H9 (cell line): ENCODE results near the gene MTG1. TPM values are rescaled to one million over a fixed set of nuclear protein-coding genes. Genes with fewer than 3 reads are reported as not detected.

Experiments used
- DNase-seq: peaks from one replicate; pipeline ENCODE4 v3.0.0-alpha.2; 2017
- H2AFZ ChIP-seq: one replicate; pipeline ENCODE4 v1.6.1; 2013; ENCODE audit warnings: mild to moderate bottlenecking, low read length, control low read depth, moderate library complexity
- H2AK5ac ChIP-seq: 2 replicates; pipeline ENCODE4 v1.6.1; 2013; ENCODE audit warnings: low read length, control low read depth, mixed read lengths; ENCODE audit not compliant: insufficient read length
- H2BK120ac ChIP-seq: one replicate; pipeline ENCODE4 v1.6.1; 2013; ENCODE audit warnings: low read depth, mild to moderate bottlenecking, low read length, control low read depth, inconsistent platforms; ENCODE audit not compliant: poor library complexity, severe bottlenecking
- H2BK12ac ChIP-seq: 2 replicates; pipeline ENCODE4 v1.6.1; 2013; ENCODE audit warnings: low read length, control low read depth, mixed read lengths, low read depth; ENCODE audit not compliant: insufficient read length
- H2BK15ac ChIP-seq: 2 replicates; pipeline ENCODE4 v1.6.1; 2013; ENCODE audit warnings: low read depth, low read length, control low read depth
- H2BK20ac ChIP-seq: one replicate; pipeline ENCODE4 v1.6.1; 2013; ENCODE audit warnings: low read depth, mild to moderate bottlenecking, low read length, control low read depth, inconsistent platforms; ENCODE audit not compliant: poor library complexity, severe bottlenecking
- H2BK5ac ChIP-seq: 2 replicates; pipeline ENCODE4 v1.6.1; 2013; ENCODE audit warnings: low read length, control low read depth, mixed read lengths; ENCODE audit not compliant: insufficient read length
- H3K14ac ChIP-seq: 2 replicates; pipeline ENCODE4 v1.6.1; 2013; ENCODE audit warnings: low read length, control low read depth; ENCODE audit not compliant: insufficient read depth
- H3K18ac ChIP-seq: 2 replicates; pipeline ENCODE4 v1.6.1; 2013; ENCODE audit warnings: low read depth, mild to moderate bottlenecking, mixed read lengths, low read length, control low read depth; ENCODE audit not compliant: insufficient read length
- H3K23ac ChIP-seq: 2 replicates; pipeline ENCODE4 v1.6.1; 2013; ENCODE audit warnings: low read length, control low read depth, mixed read lengths, low read depth; ENCODE audit not compliant: insufficient read length
- H3K23me2 ChIP-seq: 2 replicates; pipeline ENCODE4 v1.6.1; 2013; ENCODE audit warnings: low read depth, mild to moderate bottlenecking, mixed read lengths, low read length, control low read depth; ENCODE audit not compliant: insufficient read length, poor library complexity, severe bottlenecking
- H3K27ac ChIP-seq: 2 replicates; pipeline ENCODE4 v1.5.1; 2013; ENCODE audit warnings: low read length, control low read depth, mixed read lengths, low read depth; ENCODE audit not compliant: insufficient read length
- H3K27me3 ChIP-seq: 2 replicates; pipeline ENCODE4 v1.6.1; 2013; ENCODE audit warnings: low read length, control low read depth, inconsistent platforms; ENCODE audit not compliant: insufficient read depth
- H3K4ac ChIP-seq: 2 replicates; pipeline ENCODE4 v1.6.1; 2013; ENCODE audit warnings: low read depth, mild to moderate bottlenecking, control low read depth, inconsistent platforms, low read length, moderate library complexity
- H3K4me1 ChIP-seq: 2 replicates; pipeline ENCODE4 v1.6.1; 2013; ENCODE audit warnings: low read length, control low read depth, inconsistent platforms; ENCODE audit not compliant: insufficient read depth
- H3K4me2 ChIP-seq: 2 replicates; pipeline ENCODE4 v1.6.1; 2013; ENCODE audit warnings: low read length, control low read depth, mixed read lengths; ENCODE audit not compliant: insufficient read length, insufficient read depth
- H3K56ac ChIP-seq: 2 replicates; pipeline ENCODE4 v1.6.1; 2013; ENCODE audit warnings: low read depth, mild to moderate bottlenecking, mixed read lengths, low read length, control low read depth; ENCODE audit not compliant: insufficient read length
- H3K79me1 ChIP-seq: 2 replicates; pipeline ENCODE4 v1.6.1; 2013; ENCODE audit warnings: low read depth, mild to moderate bottlenecking, moderate library complexity, low read length, control low read depth, inconsistent platforms; ENCODE audit not compliant: insufficient read depth, poor library complexity, severe bottlenecking
- H3K79me2 ChIP-seq: 2 replicates; pipeline ENCODE4 v1.6.1; 2013; ENCODE audit warnings: low read length, control low read depth, inconsistent platforms; ENCODE audit not compliant: insufficient read depth
- H3K9ac ChIP-seq: 2 replicates; pipeline ENCODE4 v1.6.1; 2013; ENCODE audit warnings: low read length, control low read depth, mixed read lengths; ENCODE audit not compliant: insufficient read length; ENCODE audit errors: extremely low read depth
- H3K9me3 ChIP-seq: one replicate; pipeline ENCODE4 v1.6.1; 2013; ENCODE audit warnings: low read depth, low read length, inconsistent platforms; ENCODE audit not compliant: control insufficient read depth
- H3T11ph ChIP-seq: one replicate; pipeline ENCODE4 v1.6.1; 2013; ENCODE audit warnings: mild to moderate bottlenecking, low read length, control low read depth, inconsistent platforms
- H4K20me1 ChIP-seq: one replicate; pipeline ENCODE4 v1.6.1; 2013; ENCODE audit not compliant: control insufficient read depth, insufficient read length, insufficient read depth
- H4K5ac ChIP-seq: 2 replicates; pipeline ENCODE4 v1.6.1; 2013; ENCODE audit warnings: low read depth, mild to moderate bottlenecking, mixed read lengths, low read length, control low read depth; ENCODE audit not compliant: insufficient read length
- H4K8ac ChIP-seq: replicated peaks from 2 replicates; pipeline ENCODE4 v1.6.1; 2013; ENCODE audit warnings: low read length, control low read depth, mixed read lengths, low read depth; ENCODE audit not compliant: insufficient read length
- H4K91ac ChIP-seq: 2 replicates; pipeline ENCODE4 v1.6.1; 2013; ENCODE audit warnings: low read depth, mild to moderate bottlenecking, moderate library complexity, mixed read lengths, low read length, control low read depth; ENCODE audit not compliant: insufficient read length
- H3K27ac Mint-ChIP-seq, 3 experiments: 2 replicates in 2 of 3; 3 replicates in 1 of 3; pipeline ENCODE4 v1.8.0; 2020 to 2021; ENCODE audit warnings: mixed read lengths in 3 of 3, mild to moderate bottlenecking in 1 of 3, moderate library complexity in 1 of 3
- H3K27me3 Mint-ChIP-seq: 2 replicates; pipeline ENCODE4 v1.8.0; 2021; ENCODE audit warnings: low read depth, mild to moderate bottlenecking, moderate library complexity, mixed read lengths
- H3K36me3 Mint-ChIP-seq, 3 experiments: 2 replicates in 2 of 3; 3 replicates in 1 of 3; pipeline ENCODE4 v1.8.0; 2020 to 2021; ENCODE audit warnings: low read depth in 3 of 3, mixed read lengths in 3 of 3; ENCODE audit not compliant: insufficient read depth in 1 of 3
- H3K4me1 Mint-ChIP-seq, 2 experiments: 2 replicates each; pipeline ENCODE4 v1.8.0; 2020; ENCODE audit warnings: mixed read lengths in 2 of 2
- H3K4me3 Mint-ChIP-seq, 2 experiments: 2 replicates in 1 of 2; 3 replicates in 1 of 2; pipeline ENCODE4 v1.8.0; 2020 to 2021; ENCODE audit warnings: mild to moderate bottlenecking in 2 of 2, mixed read lengths in 2 of 2, moderate library complexity in 1 of 2
- H3K9me3 Mint-ChIP-seq, 2 experiments: 2 replicates in 1 of 2; 3 replicates in 1 of 2; pipeline ENCODE4 v1.8.0; 2020; ENCODE audit warnings: mild to moderate bottlenecking in 2 of 2, mixed read lengths in 2 of 2, moderate library complexity in 1 of 2
- WGBS: extraction: QIAGEN DNeasy Blood & Tissue Kit; methylation state at CpG from one replicate; pipeline ENCODE4 v1.1.7; 2013; ENCODE audit warnings: missing lambda C conversion rate, low lambda C conversion rate, mixed read lengths; ENCODE audit not compliant: insufficient read length; ENCODE audit errors: extremely low coverage; 5-methylcytosine and 5-hydroxymethylcytosine counted together
- total RNA-seq: library from RNA; stranded (reverse); gene quantifications from 2 replicates; pipeline ENCODE4 v1.2.1, GENCODE V29; 2021
- TF ChIP-seq, protein P1 (sequence below): fragments of 200-600 bp; sonication (generic); conservative IDR thresholded peaks from 3 replicates; pipeline ENCODE4 v1.8.0; 2021; ENCODE audit warnings: antibody characterized with exemption, mild to moderate bottlenecking

MTG1 gene
- total RNA-seq, 1 experiment from 2014 or later, result 65.3 TPM

GRCh38 chr10:133457100-133457841, 63.3 kb downstream of the MTG1 start:
- Histone ChIP-seq H3K14ac (no peak overlapping the region), H4K5ac (no peak overlapping the region), H2BK5ac (no peak overlapping the region), H3K4ac (no peak overlapping the region), H2BK120ac (no peak overlapping the region), H3K79me1 (no peaks in the 10 kb centered on the region), H2AFZ (no peak overlapping the region), H3K23ac (no peak overlapping the region), H4K91ac (no peak overlapping the region), H4K20me1 (no peaks in the 10 kb centered on the region), H3K79me2 (no peaks in the 10 kb centered on the region), H2BK15ac (no peak overlapping the region), H2BK12ac (no peak overlapping the region), H3K9me3 (peaks cover 74% of the 10 kb centered on the region), H3K27ac (no peak overlapping the region), H3K27me3 (no peaks in the 10 kb centered on the region), H4K8ac (no peak overlapping the region), H3T11ph (no peak overlapping the region), H3K4me1 (no peaks in the 10 kb centered on the region), H3K23me2 (no peaks in the 10 kb centered on the region), H3K18ac (no peak overlapping the region), H2AK5ac (no peak overlapping the region), H3K56ac (no peak overlapping the region), H3K9ac (no peak overlapping the region), H3K4me2 (no peak overlapping the region), H2BK20ac (no peak overlapping the region)
- DNase-seq, result no peak
- Mint-ChIP-seq H3K36me3 (peaks cover 5 to 25% (median 8%) of the 10 kb centered on the region in 3 experiments; a peak in 5 of 7 replicates), H3K27me3 (peaks cover 6% of the 10 kb centered on the region), H3K4me3 (no peak overlapping the region), H3K4me1 (no peaks in the 10 kb centered on the region), H3K27ac (no peak overlapping the region), H3K9me3 (peaks cover 82 to 91% of the 10 kb centered on the region in 2 experiments)
- TF ChIP-seq, protein P1, sequence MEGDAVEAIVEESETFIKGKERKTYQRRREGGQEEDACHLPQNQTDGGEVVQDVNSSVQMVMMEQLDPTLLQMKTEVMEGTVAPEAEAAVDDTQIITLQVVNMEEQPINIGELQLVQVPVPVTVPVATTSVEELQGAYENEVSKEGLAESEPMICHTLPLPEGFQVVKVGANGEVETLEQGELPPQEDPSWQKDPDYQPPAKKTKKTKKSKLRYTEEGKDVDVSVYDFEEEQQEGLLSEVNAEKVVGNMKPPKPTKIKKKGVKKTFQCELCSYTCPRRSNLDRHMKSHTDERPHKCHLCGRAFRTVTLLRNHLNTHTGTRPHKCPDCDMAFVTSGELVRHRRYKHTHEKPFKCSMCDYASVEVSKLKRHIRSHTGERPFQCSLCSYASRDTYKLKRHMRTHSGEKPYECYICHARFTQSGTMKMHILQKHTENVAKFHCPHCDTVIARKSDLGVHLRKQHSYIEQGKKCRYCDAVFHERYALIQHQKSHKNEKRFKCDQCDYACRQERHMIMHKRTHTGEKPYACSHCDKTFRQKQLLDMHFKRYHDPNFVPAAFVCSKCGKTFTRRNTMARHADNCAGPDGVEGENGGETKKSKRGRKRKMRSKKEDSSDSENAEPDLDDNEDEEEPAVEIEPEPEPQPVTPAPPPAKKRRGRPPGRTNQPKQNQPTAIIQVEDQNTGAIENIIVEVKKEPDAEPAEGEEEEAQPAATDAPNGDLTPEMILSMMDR, result no peak
- WGBS, result no CpG with 5 or more reads among the region's 34 CpGs
